ENCODE measurements around the gene SPINT2. TPM values are rescaled to one million over a fixed set of nuclear protein-coding genes. Genes with fewer than 3 reads are reported as not detected.
A peak's percentile ranks its signal among the peaks of the same experiment; 100 is the strongest.
"Not testable (repeated sequence)": the region's sequence is repeated elsewhere in the genome, so short reads cannot be mapped to it uniquely, and the experiment has no call there.

SPINT2 gene
- total RNA-seq, 2 experiments from 2014 or later = 56.2 to 68.4 TPM

DNA sequence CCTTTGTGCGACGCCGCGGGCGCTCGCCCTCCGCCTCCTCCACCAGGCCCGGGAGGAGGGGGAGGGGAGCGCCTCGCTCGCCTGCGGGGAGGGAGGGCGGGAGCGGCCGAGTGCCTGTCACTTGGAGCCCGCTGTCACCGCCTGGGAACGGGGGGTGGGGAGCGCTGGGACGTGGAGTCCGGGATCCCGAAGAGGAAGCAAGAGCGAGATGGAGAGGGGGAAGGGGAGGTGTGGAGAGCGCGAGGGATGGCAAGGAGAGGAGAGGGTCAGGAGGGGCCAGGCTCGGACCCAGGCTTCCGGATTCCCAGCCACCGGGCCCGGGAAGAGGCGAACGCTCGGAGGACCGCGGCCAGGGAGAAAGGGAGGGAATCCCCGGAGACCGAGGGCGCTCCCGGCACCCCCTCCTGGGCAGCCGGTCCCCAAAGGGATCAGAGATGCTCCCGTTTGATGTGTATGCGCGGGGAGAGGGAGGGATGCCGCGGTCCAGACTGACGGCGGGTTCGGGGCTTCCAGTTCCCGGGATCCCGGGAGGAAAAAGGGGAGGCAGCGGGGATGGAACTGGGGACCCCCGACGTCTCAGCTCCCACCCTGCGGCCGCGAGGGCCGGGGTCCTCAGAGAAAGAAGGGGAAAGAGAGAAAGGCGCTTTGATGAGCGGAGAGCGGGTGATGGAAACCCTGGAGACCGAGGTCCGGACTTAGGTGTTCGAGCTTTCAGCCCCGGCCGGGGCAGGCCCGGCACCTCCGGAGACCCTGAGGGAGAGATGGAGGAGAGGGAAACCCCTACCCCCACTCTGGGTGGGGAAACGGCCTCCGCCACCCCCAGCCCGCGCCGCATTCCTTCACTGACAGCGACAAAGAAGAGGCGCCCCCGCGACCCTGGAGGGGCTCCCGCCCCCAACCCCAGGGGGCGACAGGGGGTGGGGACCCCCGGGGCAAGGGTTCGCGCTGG, 35.6 kb upstream of the SPINT2 start:
- no peak for DNase-seq
- H3K4me1 Mint-ChIP-seq (ENCODE audit: low read depth) = peaks cover 8% of the 10 kb centered on the region
- TF ChIP-seq, protein P1, sequence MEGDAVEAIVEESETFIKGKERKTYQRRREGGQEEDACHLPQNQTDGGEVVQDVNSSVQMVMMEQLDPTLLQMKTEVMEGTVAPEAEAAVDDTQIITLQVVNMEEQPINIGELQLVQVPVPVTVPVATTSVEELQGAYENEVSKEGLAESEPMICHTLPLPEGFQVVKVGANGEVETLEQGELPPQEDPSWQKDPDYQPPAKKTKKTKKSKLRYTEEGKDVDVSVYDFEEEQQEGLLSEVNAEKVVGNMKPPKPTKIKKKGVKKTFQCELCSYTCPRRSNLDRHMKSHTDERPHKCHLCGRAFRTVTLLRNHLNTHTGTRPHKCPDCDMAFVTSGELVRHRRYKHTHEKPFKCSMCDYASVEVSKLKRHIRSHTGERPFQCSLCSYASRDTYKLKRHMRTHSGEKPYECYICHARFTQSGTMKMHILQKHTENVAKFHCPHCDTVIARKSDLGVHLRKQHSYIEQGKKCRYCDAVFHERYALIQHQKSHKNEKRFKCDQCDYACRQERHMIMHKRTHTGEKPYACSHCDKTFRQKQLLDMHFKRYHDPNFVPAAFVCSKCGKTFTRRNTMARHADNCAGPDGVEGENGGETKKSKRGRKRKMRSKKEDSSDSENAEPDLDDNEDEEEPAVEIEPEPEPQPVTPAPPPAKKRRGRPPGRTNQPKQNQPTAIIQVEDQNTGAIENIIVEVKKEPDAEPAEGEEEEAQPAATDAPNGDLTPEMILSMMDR (IDR thresholded peaks at IDR 0.05) = no peak
- H3K9me3 Mint-ChIP-seq = no peaks in the 10 kb centered on the region
- H3K36me3 Mint-ChIP-seq (ENCODE audit: low read depth) = no peaks in the 10 kb centered on the region
- intact Hi-C loops (cut with micrococcal nuclease) = loop anchor here (10.0 kb wide), 1 partner anchor 324 kb away; the partner anchor contains the start of genes SIPA1L3 and WDR87
- no peak for ATAC-seq
- POLR2A ChIA-PET = no interaction called here
- H3K27ac Mint-ChIP-seq = no peak overlapping the region
- H3K27me3 Mint-ChIP-seq = peaks cover 46% of the 10 kb centered on the region
- CTCF ChIA-PET = no interaction called here
- H3K4me3 Mint-ChIP-seq = peak overlapping the region; percentile 51

DNA sequence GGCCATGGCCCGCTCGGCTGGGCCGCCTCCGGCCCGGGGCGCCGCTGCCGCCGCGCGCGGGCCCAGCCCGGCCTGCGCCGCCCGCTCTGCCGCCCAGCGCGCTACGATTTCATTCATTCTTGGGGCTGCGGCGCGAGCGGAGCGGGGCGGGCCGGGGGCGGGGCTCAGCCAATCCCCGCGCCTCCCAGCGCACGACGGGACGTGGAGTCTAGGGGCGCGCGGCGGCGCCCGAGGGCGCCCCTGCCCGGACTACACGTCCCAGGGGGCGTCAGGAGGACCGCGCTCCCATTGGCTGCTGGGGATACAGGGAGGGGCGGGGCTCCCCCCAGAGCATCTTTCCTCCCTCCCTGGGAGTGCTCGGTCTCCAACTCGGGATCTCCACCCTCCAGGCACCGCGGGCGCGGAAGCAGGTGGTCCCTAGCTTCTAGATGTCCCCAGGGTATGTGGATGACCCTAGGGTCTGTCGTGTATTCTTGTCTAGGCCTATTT, 34.7 kb upstream of the SPINT2 start:
- intact Hi-C loops (cut with micrococcal nuclease) = loop anchor here (10.0 kb wide), 1 partner anchor 325 kb away; the partner anchor contains the start of genes SIPA1L3 and WDR87
- POLR2A ChIA-PET = no interaction called here
- peaks cover 6% of the 10 kb centered on the region for H3K4me1 Mint-ChIP-seq (ENCODE audit: low read depth)
- peak; percentile 94 for ATAC-seq
- H3K36me3 Mint-ChIP-seq (ENCODE audit: low read depth) = no peaks in the 10 kb centered on the region
- H3K9me3 Mint-ChIP-seq = no peaks in the 10 kb centered on the region
- H3K27ac Mint-ChIP-seq = no peak overlapping the region
- CTCF ChIA-PET = interaction anchor here (0.6 to 1.5 kb wide), 2 partner anchors 174 to 328 kb away, joined by 3 to 5 read pairs; no protein-coding TSS in a partner anchor
- H3K27me3 Mint-ChIP-seq = peaks cover 40% of the 10 kb centered on the region
- TF ChIP-seq, protein P1 (IDR thresholded peaks at IDR 0.05) = no peak
- H3K4me3 Mint-ChIP-seq = no peak overlapping the region
- peak; percentile 81 for DNase-seq

DNA sequence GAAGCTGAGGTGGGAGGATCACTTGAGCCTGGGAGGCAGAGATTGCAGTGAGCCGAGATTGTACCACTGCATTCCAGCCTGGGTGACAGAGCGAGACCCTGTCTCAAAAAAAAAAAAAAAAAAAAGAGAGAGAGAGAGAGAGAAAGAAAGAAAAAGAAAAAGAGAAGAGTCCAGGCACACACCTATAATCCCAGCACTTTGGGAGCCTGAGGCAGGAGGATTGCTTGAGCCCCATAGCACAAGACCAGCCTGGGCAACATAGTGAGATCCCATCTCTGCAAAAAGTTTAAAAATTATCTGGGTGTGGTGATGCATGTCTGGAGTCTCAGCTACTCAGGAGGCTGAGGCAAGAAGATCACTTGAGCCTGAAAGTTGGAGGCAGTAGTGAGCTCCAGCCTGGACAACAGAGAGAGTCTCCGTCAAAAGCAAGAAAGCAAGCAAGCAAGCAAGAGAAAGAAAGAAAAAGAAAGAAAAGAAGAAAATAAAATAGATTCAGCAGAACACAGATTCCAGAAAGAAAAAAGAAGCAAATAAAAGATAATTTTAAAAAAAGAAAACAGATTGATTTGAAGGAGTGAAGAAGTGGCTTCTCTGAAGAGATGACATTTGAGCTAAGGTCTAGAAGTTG, 33.8 kb upstream of the SPINT2 start:
- CTCF ChIA-PET = interaction anchor here (0.6 to 1.6 kb wide), 6 partner anchors 88 to 333 kb away, joined by 3 to 5 read pairs (median 4); partner anchors contain the start of gene CATSPERG
- H3K9me3 Mint-ChIP-seq; H3K4me1 Mint-ChIP-seq (ENCODE audit: low read depth); intact Hi-C loops (cut with micrococcal nuclease); H3K36me3 Mint-ChIP-seq (ENCODE audit: low read depth); H3K4me3 Mint-ChIP-seq; DNase-seq; ATAC-seq; POLR2A ChIA-PET; H3K27ac Mint-ChIP-seq: not testable (repeated sequence)
- peaks cover 35% of the 10 kb centered on the region for H3K27me3 Mint-ChIP-seq

DNA sequence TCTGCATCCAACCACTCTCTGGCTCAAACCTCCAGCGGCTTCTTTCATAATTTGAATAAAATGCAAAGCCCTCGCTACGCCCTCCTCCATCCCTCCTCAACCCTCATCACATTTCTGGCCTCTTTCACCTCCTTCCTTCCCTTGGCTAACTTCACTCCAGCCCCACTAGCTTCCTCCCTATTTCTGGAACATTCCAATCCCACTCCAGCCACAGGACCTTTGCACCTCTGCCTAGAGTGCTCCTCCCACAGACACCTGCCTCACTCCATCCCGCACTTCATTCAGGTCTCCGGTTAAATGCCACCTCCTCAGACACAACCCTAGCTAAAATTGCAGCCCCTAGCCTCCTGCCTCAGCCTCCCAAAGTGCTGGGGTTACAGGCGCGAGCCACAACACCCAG, 32.5 kb upstream of the SPINT2 start:
- peaks cover 6% of the 10 kb centered on the region for H3K4me1 Mint-ChIP-seq (ENCODE audit: low read depth)
- H3K4me3 Mint-ChIP-seq = no peak overlapping the region
- CTCF ChIA-PET = interaction anchor here (1.2 to 1.6 kb wide), 2 partner anchors 89 to 104 kb away, joined by 5 read pairs; partner anchors contain the start of gene CATSPERG
- ATAC-seq = no peak
- H3K36me3 Mint-ChIP-seq (ENCODE audit: low read depth) = no peaks in the 10 kb centered on the region
- H3K27ac Mint-ChIP-seq = no peak overlapping the region
- no peak for DNase-seq
- POLR2A ChIA-PET = no interaction called here
- TF ChIP-seq, protein P1 (IDR thresholded peaks at IDR 0.05) = no peak
- intact Hi-C loops (cut with micrococcal nuclease) = no loop called here
- no peaks in the 10 kb centered on the region for H3K9me3 Mint-ChIP-seq
- H3K27me3 Mint-ChIP-seq = peaks cover 28% of the 10 kb centered on the region

DNA sequence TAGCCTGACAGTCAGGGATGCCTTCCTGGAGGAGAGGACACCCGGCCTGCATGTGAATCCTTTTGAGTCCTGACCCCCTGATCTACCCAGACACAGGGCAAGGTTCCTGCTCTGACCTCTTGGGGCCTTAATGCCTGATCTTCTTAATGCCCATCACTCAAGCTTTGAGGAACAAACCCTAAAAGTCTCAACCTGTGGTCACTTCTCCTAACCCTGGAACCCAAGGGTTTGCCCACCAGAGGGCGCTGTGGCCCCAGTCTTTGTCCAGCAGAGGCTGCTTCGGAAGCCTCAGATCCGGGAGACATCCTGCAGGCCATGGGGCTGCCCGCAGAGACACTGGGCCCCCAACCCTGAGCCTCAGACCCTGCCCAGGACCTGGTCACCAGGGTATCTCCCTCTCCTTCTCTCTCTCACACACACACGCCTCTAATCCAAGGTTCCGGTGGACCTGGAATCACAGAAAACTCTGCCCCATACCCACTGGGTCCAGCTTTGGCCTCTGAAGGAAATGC, 30.6 kb upstream of the SPINT2 start:
- Mint-ChIP-seq H3K9me3 (no peaks in the 10 kb centered on the region), H3K36me3 (ENCODE audit: low read depth) (no peaks in the 10 kb centered on the region), H3K4me3 (no peak overlapping the region), H3K4me1 (ENCODE audit: low read depth) (no peaks in the 10 kb centered on the region), H3K27ac (no peak overlapping the region), H3K27me3 (peaks cover 15% of the 10 kb centered on the region)
- CTCF ChIA-PET = interaction anchor here (0.6 to 2.6 kb wide), 14 partner anchors 9 to 576 kb away, joined by 3 to 13 read pairs (median 4); partner anchors contain the start of gene PPP1R14A
- intact Hi-C loops (cut with micrococcal nuclease) = no loop called here
- POLR2A ChIA-PET = interaction anchor here (1.4 kb wide), 1 partner anchor 11 kb away, joined by 3 read pairs; no protein-coding TSS in a partner anchor
- ATAC-seq (peak; percentile 59), DNase-seq (peak; percentile 92)
- TF ChIP-seq, protein P1 (IDR thresholded peaks at IDR 0.05) = peak; percentile 70
